GM18861 (cell line): Measurements from ENCODE around the gene UBAC2.
A peak's percentile ranks its signal among the peaks of the same experiment; 100 is the strongest.

Experiments used
- ATAC-seq: cut with Tn5 transposase; IDR thresholded peaks from one replicate; pipeline ENCODE4 v1.9.1; 2021; ENCODE audit not compliant: unreplicated experiment

UBAC2 gene

GRCh38 chr13:99370481-99371275, 170.0 kb downstream of the UBAC2 start:
- ATAC-seq: no peak

GRCh38 chr13:99371956-99372355, 171.3 kb downstream of the UBAC2 start:
- ATAC-seq: no peak

- no peak for ATAC-seq
These were observed 172.8 kb downstream of the UBAC2 start for GRCh38 chr13:99373436-99373835.

- peak; percentile 26 for ATAC-seq
These were observed 173.7 kb downstream of the UBAC2 start for GRCh38 chr13:99374169-99374991.

GRCh38 chr13:99374994-99375737, 174.5 kb downstream of the UBAC2 start:
- peak; percentile 40 for ATAC-seq

- ATAC-seq: peak; percentile 1
These were observed 175.1 kb downstream of the UBAC2 start for GRCh38 chr13:99375738-99376080.

GRCh38 chr13:99376132-99376531, 175.5 kb downstream of the UBAC2 start:
- ATAC-seq: peak; percentile 65

GRCh38 chr13:99376924-99377323, 176.3 kb downstream of the UBAC2 start:
- no peak for ATAC-seq

- ATAC-seq: no peak
These were observed 177.0 kb downstream of the UBAC2 start for GRCh38 chr13:99377641-99378040.

- no peak for ATAC-seq
These were observed 178.5 kb downstream of the UBAC2 start for GRCh38 chr13:99378985-99379733.

GRCh38 chr13:99379856-99380801, 179.5 kb downstream of the UBAC2 start:
- ATAC-seq: no peak

GRCh38 chr13:99380921-99381645, 180.4 kb downstream of the UBAC2 start:
- peak; percentile 45 for ATAC-seq

- ATAC-seq: no peak
These were observed 181.1 kb downstream of the UBAC2 start for GRCh38 chr13:99381766-99382165.

GRCh38 chr13:99382428-99383133, 181.9 kb downstream of the UBAC2 start:
- ATAC-seq: no peak

GRCh38 chr13:99383511-99383921, 182.9 kb downstream of the UBAC2 start:
- ATAC-seq: no peak

- no peak for ATAC-seq
These were observed 183.3 kb downstream of the UBAC2 start for GRCh38 chr13:99383946-99384345.

- ATAC-seq: no peak
These were observed 183.8 kb downstream of the UBAC2 start for GRCh38 chr13:99384468-99384867.

- no peak for ATAC-seq
These were observed 184.5 kb downstream of the UBAC2 start for GRCh38 chr13:99385161-99385560.
